C4-2B (cell line): ENCODE measurements around the gene PAFAH1B2.
A peak's percentile ranks its signal among the peaks of the same experiment; 100 is the strongest.

Experiments
- H3K27ac ChIP-seq: fragments of 450-650 bp; 2 replicates; pipeline ENCODE4 v1.5.1; 2017
- CTCF ChIP-seq: fragments of 450-650 bp; conservative IDR thresholded peaks from 2 replicates; pipeline ENCODE4 v1.5.1; 2017; ENCODE audit warnings: mild to moderate bottlenecking
- ZFX ChIP-seq: fragments of 450-650 bp; IDR thresholded peaks from 2 replicates; pipeline ENCODE4 v1.6.1; 2017

Gene PAFAH1B2

DNA sequence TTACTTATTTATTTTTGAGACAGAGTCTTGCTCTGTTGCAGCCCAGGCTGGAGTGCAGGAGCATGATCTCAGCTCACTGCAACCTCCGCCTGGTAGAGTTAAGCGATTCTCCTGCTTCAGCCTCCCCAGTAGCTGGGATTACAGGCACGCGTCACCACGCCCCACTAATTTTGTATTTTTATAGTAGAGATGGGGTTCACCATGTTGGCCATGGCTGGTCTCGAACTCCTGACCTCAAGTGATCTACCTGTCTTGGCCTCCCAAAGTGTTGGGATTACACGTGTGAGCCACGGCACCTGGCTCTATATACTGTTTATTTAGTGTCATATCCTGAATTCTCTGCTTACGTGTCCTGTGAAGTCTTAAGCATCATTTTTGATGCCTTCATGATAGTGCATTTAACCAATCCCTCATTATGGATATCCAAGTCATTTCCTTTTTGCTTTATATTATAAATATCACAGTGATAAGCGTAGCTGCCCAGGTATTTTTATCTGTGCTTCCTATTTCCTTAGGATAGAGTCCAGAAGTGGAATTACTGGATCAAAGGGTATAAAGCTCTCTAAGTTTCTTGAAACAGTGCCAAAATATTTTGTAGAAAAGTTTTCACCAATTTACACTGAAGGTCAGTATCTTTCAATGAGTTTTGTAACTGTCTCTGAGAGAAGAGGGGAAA, 33.6 kb downstream of the PAFAH1B2 start:
- H3K27ac ChIP-seq = peak overlapping the region; percentile 83
- TF ChIP-seq CTCF = no peak
- TF ChIP-seq ZFX = no peak

GRCh38 chr11:117178210-117179034, 34.3 kb downstream of the PAFAH1B2 start, which contains the start of gene SIDT2:
Gene SIDT2 (plus strand): TSS chr11:117178743. CDS start chr11:117179264, 521 bp downstream.
- H3K27ac ChIP-seq = peak within 1 kb of the TSS; percentile 83
- TF ChIP-seq ZFX (no peak), CTCF (no peak)

- TF ChIP-seq ZFX (no peak), CTCF (no peak)
- H3K27ac ChIP-seq = peak overlapping the region; percentile 83
These were observed 35.2 kb downstream of the PAFAH1B2 start for GRCh38 chr11:117179048-117179999.

GRCh38 chr11:117180020-117180419, 35.9 kb downstream of the PAFAH1B2 start:
- H3K27ac ChIP-seq = peak overlapping the region; percentile 83
- TF ChIP-seq ZFX = no peak
- TF ChIP-seq CTCF = no peak

DNA sequence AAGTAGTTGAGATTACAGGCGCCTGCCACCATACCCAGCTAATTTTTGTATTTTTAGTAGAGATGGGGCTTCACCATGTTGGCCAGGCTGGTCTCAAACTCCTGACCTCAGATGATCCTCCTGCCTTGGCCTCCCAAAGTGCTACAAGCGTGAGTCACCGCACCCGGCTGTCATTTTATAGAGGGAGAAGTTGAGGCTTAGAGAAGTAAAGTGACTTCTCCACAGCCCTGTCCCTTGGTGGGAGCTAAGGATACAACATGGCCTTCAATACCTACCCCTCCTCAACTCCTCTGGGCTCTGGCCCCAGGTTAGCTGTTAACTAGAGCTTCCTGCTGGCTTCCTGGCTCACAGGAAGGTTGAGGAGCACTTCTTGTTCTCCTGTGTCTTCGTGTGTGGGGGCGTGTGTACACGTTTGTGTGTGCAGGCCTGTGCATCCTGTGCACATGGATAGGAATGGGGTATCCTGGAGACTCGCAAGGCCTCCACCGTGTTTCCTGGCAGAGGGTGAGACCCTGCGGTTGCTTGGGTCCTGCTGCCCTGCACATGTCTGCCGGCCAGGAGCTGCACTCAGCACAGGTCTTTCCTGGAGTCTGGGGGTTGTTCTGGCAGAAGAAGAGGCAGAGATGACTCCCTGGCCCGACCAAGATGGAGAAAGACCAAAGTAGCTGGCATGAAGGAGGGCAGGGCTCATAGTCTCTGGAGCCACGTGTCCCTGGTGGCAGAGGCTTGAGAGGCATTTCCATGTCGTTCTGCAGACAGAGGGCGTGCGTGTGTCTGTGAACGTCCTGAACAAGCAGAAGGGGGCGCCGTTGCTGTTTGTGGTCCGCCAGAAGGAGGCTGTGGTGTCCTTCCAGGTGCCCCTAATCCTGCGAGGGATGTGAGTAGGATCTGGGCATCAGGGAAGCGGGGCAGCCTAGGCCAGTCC, 36.8 kb downstream of the PAFAH1B2 start:
- no peak overlapping the region for H3K27ac ChIP-seq
- TF ChIP-seq CTCF = no peak
- no peak for TF ChIP-seq ZFX
